Prostate gland (tissue), 2 donors: ENCODE results near the gene SLC5A8.

Source experiments
- CTCF ChIP-seq, 4 experiments: fragments of 200-600 bp in 2 of 4; fragments of 450-650 bp in 2 of 4; sonication (generic) in 2 of 4; IDR thresholded peaks; 1 replicate in 3 of 4; 2 replicates in 1 of 4; pipeline ENCODE4 v1.5.1; 2016 to 2019; ENCODE audit warnings: antibody characterized with exemption in 4 of 4, mild to moderate bottlenecking in 2 of 4, moderate library complexity in 2 of 4
- POLR2A ChIP-seq: fragments of 450-650 bp; IDR thresholded peaks from one replicate; pipeline ENCODE4 v1.6.1; 2016; ENCODE audit warnings: antibody characterized with exemption, mild to moderate bottlenecking
- POLR2AphosphoS5 ChIP-seq: sonication (generic); formaldehyde crosslinking; IDR thresholded peaks from one replicate; pipeline ENCODE4 v1.6.1; 2017; ENCODE audit warnings: antibody characterized with exemption

DNA sequence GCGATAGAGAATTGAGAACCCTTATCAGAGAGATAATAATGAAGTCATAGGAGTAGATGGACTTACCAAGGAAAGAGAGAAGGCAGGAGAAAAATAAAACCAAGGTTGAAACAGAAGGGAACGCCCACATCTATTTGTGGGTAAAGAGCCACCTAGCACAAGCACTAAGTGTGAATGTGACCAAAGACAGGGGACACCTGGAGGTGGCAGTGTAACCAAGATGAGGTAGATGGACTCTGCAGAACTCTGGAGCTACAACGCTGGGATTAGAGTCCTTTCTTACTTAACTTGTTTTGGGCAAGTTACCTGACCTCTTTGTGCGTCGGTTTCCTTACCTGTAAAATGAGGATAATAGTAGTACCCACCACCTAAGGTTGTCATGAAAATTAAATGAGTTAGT lies 101.9 kb downstream of the SLC5A8 start:
- TF ChIP-seq POLR2A, result no peak
- no peak for TF ChIP-seq CTCF (IDR thresholded peaks at IDR 0.05)
- TF ChIP-seq POLR2AphosphoS5, result no peak
